GM23338 (cell line): ENCODE results near the gene HHIPL1.

Experiments
- CREB1 ChIP-seq: fragments of 250-450 bp; sonication (Bioruptor Pico); IDR thresholded peaks from 2 replicates; pipeline ENCODE4 v1.5.0; 2020; ENCODE audit warnings: low read depth, mild to moderate bottlenecking, moderate library complexity
- CTCF ChIP-seq, 2 experiments: fragments of 200-600 bp in 1 of 2; sonication (generic) in 1 of 2; conservative IDR thresholded peaks; 2 replicates each; pipeline versions ENCODE4 v1.5.1 to v1.6.1; 2016 to 2017; ENCODE audit warnings: antibody characterized with exemption in 2 of 2, low read depth in 2 of 2, mild to moderate bottlenecking in 2 of 2, moderate library complexity in 1 of 2
- ETS1 ChIP-seq: IDR thresholded peaks from 2 replicates; pipeline ENCODE4 v1.6.1; 2016; ENCODE audit warnings: antibody characterized with exemption
- EZH2 ChIP-seq: fragments of 200-600 bp; sonication (generic); IDR thresholded peaks from one replicate; pipeline ENCODE4 v1.8.0; 2017; ENCODE audit warnings: antibody characterized with exemption, mild to moderate bottlenecking, low read depth; ENCODE audit not compliant: unreplicated experiment
- EZH2phosphoT487 ChIP-seq: fragments of 200-600 bp; sonication (generic); IDR thresholded peaks from one replicate; pipeline ENCODE4 v1.8.1; 2018; ENCODE audit warnings: antibody characterized with exemption; ENCODE audit not compliant: unreplicated experiment
- JUNB ChIP-seq: IDR thresholded peaks from one replicate; pipeline ENCODE4 v1.6.1; 2016; ENCODE audit warnings: antibody characterized with exemption; ENCODE audit not compliant: unreplicated experiment
- NANOG ChIP-seq: IDR thresholded peaks from 2 replicates; pipeline ENCODE4 v1.6.1; 2016; ENCODE audit warnings: antibody characterized with exemption, borderline replicate concordance
- POLR2AphosphoS5 ChIP-seq: IDR thresholded peaks from 2 replicates; pipeline ENCODE4 v1.6.1; 2016; ENCODE audit warnings: antibody characterized with exemption, low read depth
- REST ChIP-seq: IDR thresholded peaks from one replicate; pipeline ENCODE4 v1.6.1; 2018; ENCODE audit warnings: antibody characterized with exemption; ENCODE audit not compliant: unreplicated experiment
- STAT1 ChIP-seq: IDR thresholded peaks from one replicate; pipeline ENCODE4 v1.6.1; 2016; ENCODE audit warnings: antibody characterized with exemption; ENCODE audit not compliant: unreplicated experiment
- ZNF114 ChIP-seq: fragments of 250-450 bp; sonication (Bioruptor Pico); IDR thresholded peaks from 2 replicates; pipeline ENCODE4 v1.5.0; 2020; ENCODE audit warnings: mild to moderate bottlenecking, moderate library complexity
- ZNF331 ChIP-seq: fragments of 250-450 bp; sonication (Bioruptor Pico); IDR thresholded peaks from 2 replicates; pipeline ENCODE4 v1.5.0; 2020; ENCODE audit warnings: low read depth, mild to moderate bottlenecking, moderate library complexity
- TF ChIP-seq, protein P1 (sequence below): fragments of 250-450 bp; sonication (Bioruptor Pico); IDR thresholded peaks from 2 replicates; pipeline ENCODE4 v1.5.0; 2020; ENCODE audit warnings: mild to moderate bottlenecking, moderate library complexity

GRCh38 chr14:99708449-99708848 is 63.5 kb downstream of the HHIPL1 start:
- no peak for TF ChIP-seq CTCF (conservative IDR thresholded peaks at IDR 0.05; ENCODE audit: low read depth in 2 of 2)
- no peak for TF ChIP-seq POLR2AphosphoS5
- TF ChIP-seq JUNB, result no peak
- no peak for TF ChIP-seq CREB1 (CRISPR knock-in tag)
- TF ChIP-seq EZH2, result no peak
- TF ChIP-seq EZH2phosphoT487, result no peak
- TF ChIP-seq REST, result no peak
- TF ChIP-seq NANOG, result no peak
- no peak for TF ChIP-seq ZNF331 (CRISPR knock-in tag)
- no peak for TF ChIP-seq STAT1
- TF ChIP-seq ETS1, result no peak
- TF ChIP-seq ZNF114 (CRISPR knock-in tag), result no peak
- TF ChIP-seq, protein P1, sequence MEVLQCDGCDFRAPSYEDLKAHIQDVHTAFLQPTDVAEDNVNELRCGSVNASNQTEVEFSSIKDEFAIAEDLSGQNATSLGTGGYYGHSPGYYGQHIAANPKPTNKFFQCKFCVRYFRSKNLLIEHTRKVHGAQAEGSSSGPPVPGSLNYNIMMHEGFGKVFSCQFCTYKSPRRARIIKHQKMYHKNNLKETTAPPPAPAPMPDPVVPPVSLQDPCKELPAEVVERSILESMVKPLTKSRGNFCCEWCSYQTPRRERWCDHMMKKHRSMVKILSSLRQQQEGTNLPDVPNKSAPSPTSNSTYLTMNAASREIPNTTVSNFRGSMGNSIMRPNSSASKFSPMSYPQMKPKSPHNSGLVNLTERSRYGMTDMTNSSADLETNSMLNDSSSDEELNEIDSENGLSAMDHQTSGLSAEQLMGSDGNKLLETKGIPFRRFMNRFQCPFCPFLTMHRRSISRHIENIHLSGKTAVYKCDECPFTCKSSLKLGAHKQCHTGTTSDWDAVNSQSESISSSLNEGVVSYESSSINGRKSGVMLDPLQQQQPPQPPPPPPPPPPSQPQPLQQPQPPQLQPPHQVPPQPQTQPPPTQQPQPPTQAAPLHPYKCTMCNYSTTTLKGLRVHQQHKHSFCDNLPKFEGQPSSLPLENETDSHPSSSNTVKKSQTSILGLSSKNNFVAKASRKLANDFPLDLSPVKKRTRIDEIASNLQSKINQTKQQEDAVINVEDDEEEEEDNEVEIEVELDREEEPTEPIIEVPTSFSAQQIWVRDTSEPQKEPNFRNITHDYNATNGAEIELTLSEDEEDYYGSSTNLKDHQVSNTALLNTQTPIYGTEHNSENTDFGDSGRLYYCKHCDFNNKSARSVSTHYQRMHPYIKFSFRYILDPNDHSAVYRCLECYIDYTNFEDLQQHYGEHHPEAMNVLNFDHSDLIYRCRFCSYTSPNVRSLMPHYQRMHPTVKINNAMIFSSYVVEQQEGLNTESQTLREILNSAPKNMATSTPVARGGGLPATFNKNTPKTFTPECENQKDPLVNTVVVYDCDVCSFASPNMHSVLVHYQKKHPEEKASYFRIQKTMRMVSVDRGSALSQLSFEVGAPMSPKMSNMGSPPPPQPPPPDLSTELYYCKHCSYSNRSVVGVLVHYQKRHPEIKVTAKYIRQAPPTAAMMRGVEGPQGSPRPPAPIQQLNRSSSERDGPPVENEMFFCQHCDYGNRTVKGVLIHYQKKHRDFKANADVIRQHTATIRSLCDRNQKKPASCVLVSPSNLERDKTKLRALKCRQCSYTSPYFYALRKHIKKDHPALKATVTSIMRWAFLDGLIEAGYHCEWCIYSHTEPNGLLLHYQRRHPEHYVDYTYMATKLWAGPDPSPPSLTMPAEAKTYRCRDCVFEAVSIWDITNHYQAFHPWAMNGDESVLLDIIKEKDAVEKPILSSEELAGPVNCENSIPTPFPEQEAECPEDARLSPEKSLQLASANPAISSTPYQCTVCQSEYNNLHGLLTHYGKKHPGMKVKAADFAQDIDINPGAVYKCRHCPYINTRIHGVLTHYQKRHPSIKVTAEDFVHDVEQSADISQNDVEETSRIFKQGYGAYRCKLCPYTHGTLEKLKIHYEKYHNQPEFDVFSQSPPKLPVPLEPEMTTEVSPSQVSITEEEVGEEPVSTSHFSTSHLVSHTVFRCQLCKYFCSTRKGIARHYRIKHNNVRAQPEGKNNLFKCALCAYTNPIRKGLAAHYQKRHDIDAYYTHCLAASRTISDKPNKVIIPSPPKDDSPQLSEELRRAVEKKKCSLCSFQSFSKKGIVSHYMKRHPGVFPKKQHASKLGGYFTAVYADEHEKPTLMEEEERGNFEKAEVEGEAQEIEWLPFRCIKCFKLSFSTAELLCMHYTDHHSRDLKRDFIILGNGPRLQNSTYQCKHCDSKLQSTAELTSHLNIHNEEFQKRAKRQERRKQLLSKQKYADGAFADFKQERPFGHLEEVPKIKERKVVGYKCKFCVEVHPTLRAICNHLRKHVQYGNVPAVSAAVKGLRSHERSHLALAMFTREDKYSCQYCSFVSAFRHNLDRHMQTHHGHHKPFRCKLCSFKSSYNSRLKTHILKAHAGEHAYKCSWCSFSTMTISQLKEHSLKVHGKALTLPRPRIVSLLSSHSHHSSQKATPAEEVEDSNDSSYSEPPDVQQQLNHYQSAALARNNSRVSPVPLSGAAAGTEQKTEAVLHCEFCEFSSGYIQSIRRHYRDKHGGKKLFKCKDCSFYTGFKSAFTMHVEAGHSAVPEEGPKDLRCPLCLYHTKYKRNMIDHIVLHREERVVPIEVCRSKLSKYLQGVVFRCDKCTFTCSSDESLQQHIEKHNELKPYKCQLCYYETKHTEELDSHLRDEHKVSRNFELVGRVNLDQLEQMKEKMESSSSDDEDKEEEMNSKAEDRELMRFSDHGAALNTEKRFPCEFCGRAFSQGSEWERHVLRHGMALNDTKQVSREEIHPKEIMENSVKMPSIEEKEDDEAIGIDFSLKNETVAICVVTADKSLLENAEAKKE (CRISPR knock-in tag), result no peak
